Activated CD4-positive, alpha-beta T cell treated with anti-CD3 and anti-CD28 coated beads for 36 hours (primary cell): ENCODE measurements around the gene CEMIP2. TPM values are rescaled to one million over a fixed set of nuclear protein-coding genes. Genes with fewer than 3 reads are reported as not detected.
A peak's percentile ranks its signal among the peaks of the same experiment; 100 is the strongest.

Source experiments
- ATAC-seq: fragments of 200-7000 bp; cut with Tn5 transposase; one replicate; pipeline ENCODE4 v1.10.0; 2021; ENCODE audit warnings: mild to moderate bottlenecking, moderate library complexity
- CTCF ChIA-PET: fragments of 350-600 bp; sonication (Branson Sonifier 250); formaldehyde crosslinking; loops from one replicate; lab custom pipeline; 2021; ENCODE audit warnings: antibody characterized with exemption; lab: Charles Lee
- POLR2A ChIA-PET: fragments of 350-600 bp; sonication (Branson Sonifier 250); formaldehyde crosslinking; loops from one replicate; lab custom pipeline; 2021; ENCODE audit warnings: antibody characterized with exemption, inconsistent platforms; lab: Charles Lee
- DNase-seq: peaks from one replicate; pipeline ENCODE4 v3.0.0-alpha.2; 2020
- H3K27ac Mint-ChIP-seq: one replicate; pipeline ENCODE4 v1.8.0; 2021; ENCODE audit warnings: mixed read lengths
- H3K27me3 Mint-ChIP-seq: one replicate; pipeline ENCODE4 v1.8.0; 2021; ENCODE audit warnings: mixed read lengths
- H3K36me3 Mint-ChIP-seq: one replicate; pipeline ENCODE4 v1.8.0; 2021; ENCODE audit warnings: low read depth, mixed read lengths
- H3K4me1 Mint-ChIP-seq: one replicate; pipeline ENCODE4 v1.8.0; 2021; ENCODE audit warnings: mixed read lengths
- H3K4me3 Mint-ChIP-seq: one replicate; pipeline ENCODE4 v1.8.0; 2021; ENCODE audit warnings: mild to moderate bottlenecking, moderate library complexity, mixed read lengths
- H3K9me3 Mint-ChIP-seq: one replicate; pipeline ENCODE4 v1.8.0; 2021; ENCODE audit warnings: low read depth, mixed read lengths
- intact Hi-C, 2 experiments: fragments of 100-400 bp; cut with DNase I in 1 of 2; cut with micrococcal nuclease in 1 of 2; formaldehyde crosslinking; loops; one replicate each; pipeline versions ENCODE4 v1.14.2 to v1.15.1; 2022 to 2024; cut with DNase I, micrococcal nuclease
- total RNA-seq, 2 experiments: library from RNA; stranded (reverse); gene quantifications; one replicate each; pipeline ENCODE4 v1.2.3, GENCODE V29; 2021

CEMIP2 gene
- total RNA-seq, 2 experiments from 2014 or later = 34.1 to 41.0 TPM

GRCh38 chr9:71764463-71764862 lies 3.9 kb downstream of the CEMIP2 start:
- Mint-ChIP-seq H3K27me3 (no peaks in the 10 kb centered on the region), H3K27ac (peak overlapping the region; percentile 72), H3K36me3 (peaks cover 28% of the 10 kb centered on the region), H3K9me3 (no peaks in the 10 kb centered on the region), H3K4me1 (peaks cover 67% of the 10 kb centered on the region), H3K4me3 (peak overlapping the region; percentile 94)
- intact Hi-C loops = loop anchor here (2.0 to 10.0 kb wide), 5 partner anchors 16 to 1390 kb away; partner anchors contain the start of genes ANXA1 (in 1 of the 2) and TMC1 (in 1 of the 2)
- POLR2A ChIA-PET = interaction anchor here (0.6 to 1.1 kb wide), 2 partner anchors 17 kb away, joined by 4 to 8 read pairs; no protein-coding TSS in a partner anchor
- CTCF ChIA-PET = interaction anchor here (0.6 to 0.9 kb wide), 2 partner anchors 48 to 80 kb away, joined by 3 read pairs; no protein-coding TSS in a partner anchor
- no peak for ATAC-seq
- DNase-seq = no peak

GRCh38 chr9:71763832-71764231 lies 4.5 kb downstream of the CEMIP2 start:
- ChIA-PET CTCF (no interaction called here), POLR2A (no interaction called here)
- Mint-ChIP-seq H3K4me1 (peaks cover 73% of the 10 kb centered on the region), H3K9me3 (no peaks in the 10 kb centered on the region), H3K27ac (peak overlapping the region; percentile 78), H3K36me3 (peaks cover 29% of the 10 kb centered on the region), H3K27me3 (no peaks in the 10 kb centered on the region), H3K4me3 (peak overlapping the region; percentile 94)
- no peak for DNase-seq
- intact Hi-C loops = loop anchor here (2.0 to 10.0 kb wide), 5 partner anchors 15 to 1391 kb away; partner anchors contain the start of genes ANXA1 (in 1 of the 2) and TMC1 (in 1 of the 2)
- no peak for ATAC-seq

GRCh38 chr9:71762900-71763653 lies 5.2 kb downstream of the CEMIP2 start:
- DNase-seq (no peak), ATAC-seq (no peak)
- H3K9me3 Mint-ChIP-seq = no peaks in the 10 kb centered on the region
- H3K4me3 Mint-ChIP-seq = peak overlapping the region; percentile 17
- peak overlapping the region; percentile 78 for H3K27ac Mint-ChIP-seq
- ChIA-PET POLR2A (no interaction called here), CTCF (interaction anchor here (0.5 kb wide), 1 partner anchor 141 kb away, joined by 3 read pairs; no protein-coding TSS in a partner anchor)
- intact Hi-C loops = loop anchor here (5.0 to 10.0 kb wide), 3 partner anchors 51 to 1392 kb away; partner anchors contain the start of genes ANXA1 (in 1 of the 2) and TMC1 (in 1 of the 2)
- no peaks in the 10 kb centered on the region for H3K27me3 Mint-ChIP-seq
- peaks cover 32% of the 10 kb centered on the region for H3K36me3 Mint-ChIP-seq
- H3K4me1 Mint-ChIP-seq = peaks cover 81% of the 10 kb centered on the region

GRCh38 chr9:71761938-71762353 lies 6.4 kb downstream of the CEMIP2 start:
- DNase-seq = peak; percentile 32
- Mint-ChIP-seq H3K4me3 (no peak overlapping the region), H3K27me3 (no peaks in the 10 kb centered on the region), H3K27ac (peak overlapping the region; percentile 58), H3K4me1 (peaks cover 89% of the 10 kb centered on the region), H3K36me3 (peaks cover 24% of the 10 kb centered on the region), H3K9me3 (no peaks in the 10 kb centered on the region)
- ChIA-PET CTCF (interaction anchor here (0.7 kb wide), 1 partner anchor 46 kb away, joined by 3 read pairs; no protein-coding TSS in a partner anchor), POLR2A (no interaction called here)
- peak; percentile 40 for ATAC-seq
- intact Hi-C loops = loop anchor here (5.0 to 10.0 kb wide), 3 partner anchors 50 to 1393 kb away; partner anchors contain the start of genes ANXA1 (in 1 of the 2) and TMC1 (in 1 of the 2)

GRCh38 chr9:71760901-71761300 lies 7.4 kb downstream of the CEMIP2 start:
- Mint-ChIP-seq H3K4me3 (no peak overlapping the region), H3K4me1 (peaks cover 87% of the 10 kb centered on the region), H3K27me3 (no peaks in the 10 kb centered on the region), H3K27ac (peak overlapping the region; percentile 39), H3K9me3 (no peaks in the 10 kb centered on the region), H3K36me3 (peaks cover 18% of the 10 kb centered on the region)
- ChIA-PET CTCF (interaction anchor here (1.3 to 1.6 kb wide), 2 partner anchors 43 to 46 kb away, joined by 3 read pairs; no protein-coding TSS in a partner anchor), POLR2A (no interaction called here)
- ATAC-seq (no peak), DNase-seq (no peak)
- intact Hi-C loops = loop anchor here (5.0 to 10.0 kb wide), 3 partner anchors 49 to 1394 kb away; partner anchors contain the start of genes ANXA1 (in 1 of the 2) and TMC1 (in 1 of the 2)

- Mint-ChIP-seq H3K27me3 (no peaks in the 10 kb centered on the region), H3K4me3 (no peak overlapping the region), H3K27ac (no peak overlapping the region), H3K36me3 (peaks cover 18% of the 10 kb centered on the region), H3K4me1 (peaks cover 80% of the 10 kb centered on the region), H3K9me3 (no peaks in the 10 kb centered on the region)
- CTCF ChIA-PET = no interaction called here
- DNase-seq (no peak), ATAC-seq (no peak)
- intact Hi-C loops = loop anchor here in 1 of 2 experiments (2.0 kb wide), 1 partner anchor 74 kb away; no protein-coding TSS in a partner anchor
- POLR2A ChIA-PET = no interaction called here
Measured at GRCh38 chr9:71758785-71759184, 9.5 kb downstream of the CEMIP2 start.

- Mint-ChIP-seq H3K36me3 (peaks cover 18% of the 10 kb centered on the region), H3K9me3 (no peaks in the 10 kb centered on the region), H3K4me3 (no peak overlapping the region), H3K4me1 (peaks cover 76% of the 10 kb centered on the region), H3K27me3 (no peaks in the 10 kb centered on the region), H3K27ac (no peak overlapping the region)
- DNase-seq = no peak
- intact Hi-C loops = loop anchor here in 1 of 2 experiments (2.0 kb wide), 1 partner anchor 73 kb away; no protein-coding TSS in a partner anchor
- POLR2A ChIA-PET = no interaction called here
- ATAC-seq = no peak
- CTCF ChIA-PET = no interaction called here
Measured at GRCh38 chr9:71758277-71758676, 10.0 kb downstream of the CEMIP2 start.

- Mint-ChIP-seq H3K36me3 (peaks cover 12% of the 10 kb centered on the region), H3K27ac (no peak overlapping the region), H3K4me3 (no peak overlapping the region), H3K4me1 (peaks cover 73% of the 10 kb centered on the region), H3K27me3 (no peaks in the 10 kb centered on the region), H3K9me3 (no peaks in the 10 kb centered on the region)
- DNase-seq = no peak
- ATAC-seq = no peak
- intact Hi-C loops = no loop called here
- ChIA-PET POLR2A (no interaction called here), CTCF (interaction anchor here (1.4 kb wide), 1 partner anchor 40 kb away, joined by 5 read pairs; no protein-coding TSS in a partner anchor)
Measured at GRCh38 chr9:71756753-71757152, 11.6 kb downstream of the CEMIP2 start.

- POLR2A ChIA-PET = no interaction called here
- no peak overlapping the region for H3K4me3 Mint-ChIP-seq
- H3K4me1 Mint-ChIP-seq = peaks cover 67% of the 10 kb centered on the region
Measured at GRCh38 chr9:71755869-71756268, 12.4 kb downstream of the CEMIP2 start.

GRCh38 chr9:71755230-71755629 lies 13.1 kb downstream of the CEMIP2 start:
- ChIA-PET POLR2A (no interaction called here), CTCF (interaction anchor here (1.1 to 1.8 kb wide), 2 partner anchors 9 to 12 kb away, joined by 3 to 5 read pairs; no protein-coding TSS in a partner anchor)
- intact Hi-C loops = loop anchor here in 1 of 2 experiments (1.0 kb wide), 1 partner anchor 12 kb away; no protein-coding TSS in a partner anchor
- H3K27me3 Mint-ChIP-seq = no peaks in the 10 kb centered on the region
- H3K4me3 Mint-ChIP-seq = no peak overlapping the region
- H3K27ac Mint-ChIP-seq = no peak overlapping the region
- peaks cover 61% of the 10 kb centered on the region for H3K4me1 Mint-ChIP-seq
- ATAC-seq (no peak), DNase-seq (no peak)
- no peaks in the 10 kb centered on the region for H3K9me3 Mint-ChIP-seq
- peaks cover 7% of the 10 kb centered on the region for H3K36me3 Mint-ChIP-seq

More at GRCh38 chr9:71755869-71756268, 12.4 kb downstream of the CEMIP2 start:
- Mint-ChIP-seq H3K27ac (no peak overlapping the region), H3K36me3 (peaks cover 7% of the 10 kb centered on the region), H3K27me3 (no peaks in the 10 kb centered on the region), H3K9me3 (no peaks in the 10 kb centered on the region)
- intact Hi-C loops = loop anchor here in 1 of 2 experiments (1.0 kb wide), 1 partner anchor 11 kb away; no protein-coding TSS in a partner anchor
- CTCF ChIA-PET = interaction anchor here (1.1 to 1.8 kb wide), 3 partner anchors 9 to 39 kb away, joined by 3 to 5 read pairs (median 5); no protein-coding TSS in a partner anchor
- no peak for DNase-seq
- no peak for ATAC-seq

- ChIA-PET POLR2A (no interaction called here), CTCF (interaction anchor here (0.6 kb wide), 1 partner anchor 269 kb away, joined by 3 read pairs; no protein-coding TSS in a partner anchor)
- H3K27me3 Mint-ChIP-seq = no peaks in the 10 kb centered on the region
- intact Hi-C loops = no loop called here
- no peaks in the 10 kb centered on the region for H3K9me3 Mint-ChIP-seq
- H3K4me3 Mint-ChIP-seq = no peak overlapping the region
- no peak for ATAC-seq
- peaks cover 10% of the 10 kb centered on the region for H3K36me3 Mint-ChIP-seq
- H3K4me1 Mint-ChIP-seq = peaks cover 60% of the 10 kb centered on the region
- no peak overlapping the region for H3K27ac Mint-ChIP-seq
- no peak for DNase-seq
Measured at GRCh38 chr9:71754151-71754550, 14.2 kb downstream of the CEMIP2 start.
